Astrocyte of the spinal cord (primary cell): ENCODE results near the gene MPIG6B.

Experiments
- DNase-seq: peaks from one replicate; pipeline ENCODE4 v3.0.0; 2011; ENCODE audit warnings: low read depth, low spot score
- H3K4me3 ChIP-seq: 2 replicates; pipeline ENCODE4 v1.5.1; 2011; ENCODE audit warnings: low read depth, mild to moderate bottlenecking, low read length, moderate library complexity
- CTCF ChIP-seq: IDR thresholded peaks from 2 replicates; pipeline ENCODE4 v1.5.1; 2012; ENCODE audit warnings: low read depth, mild to moderate bottlenecking, low read length, inconsistent platforms
- in situ Hi-C: cut with HindIII; loops from 2 replicates; pipeline ENCODE4 v1.10.0; 2017; ENCODE audit warnings: low sequenced_read_pairs

MPIG6B gene

GRCh38 chr6:31691078-31691463 lies 32.1 kb upstream of the MPIG6B start:
- TF ChIP-seq CTCF, result no peak
- H3K4me3 ChIP-seq, result no peak overlapping the region
- no peak for DNase-seq
- in situ Hi-C loops, result no loop called here

- DNase-seq, result no peak
- in situ Hi-C loops, result no loop called here
- TF ChIP-seq CTCF, result no peak
- no peak overlapping the region for H3K4me3 ChIP-seq
Measured at GRCh38 chr6:31691564-31692108, 31.5 kb upstream of the MPIG6B start.

- H3K4me3 ChIP-seq, result no peak overlapping the region
- TF ChIP-seq CTCF, result no peak
- no peak for DNase-seq
- in situ Hi-C loops, result no loop called here
Measured at GRCh38 chr6:31692353-31692752, 30.8 kb upstream of the MPIG6B start.

GRCh38 chr6:31692886-31693285 lies 30.3 kb upstream of the MPIG6B start:
- in situ Hi-C loops, result no loop called here
- DNase-seq, result no peak

GRCh38 chr6:31693535-31693934 lies 29.6 kb upstream of the MPIG6B start:
- no peak overlapping the region for H3K4me3 ChIP-seq
- DNase-seq, result no peak
- TF ChIP-seq CTCF, result no peak
- in situ Hi-C loops, result no loop called here

More at GRCh38 chr6:31692886-31693285, 30.3 kb upstream of the MPIG6B start:
- TF ChIP-seq CTCF, result no peak
- no peak overlapping the region for H3K4me3 ChIP-seq

- H3K4me3 ChIP-seq, result no peak overlapping the region
- no peak for DNase-seq
- in situ Hi-C loops, result no loop called here
- TF ChIP-seq CTCF, result no peak
Measured at GRCh38 chr6:31697555-31697954, 25.6 kb upstream of the MPIG6B start.

- no peak for DNase-seq
- H3K4me3 ChIP-seq, result no peak overlapping the region
- TF ChIP-seq CTCF, result no peak
- in situ Hi-C loops, result no loop called here
Measured at GRCh38 chr6:31700740-31701401, 22.3 kb upstream of the MPIG6B start.
